HT1080 (cell line): ENCODE data around the gene PPP1R9A. TPM values are rescaled to one million over a fixed set of nuclear protein-coding genes. Genes with fewer than 3 reads are reported as not detected.
A peak's percentile ranks its signal among the peaks of the same experiment; 100 is the strongest.

Experiments used
- DNase-seq: peaks from one replicate; pipeline ENCODE4 v3.0.0-alpha.2; 2015; ENCODE audit warnings: low read depth
- total RNA-seq: library from RNA; depleted of rRNA; stranded (reverse); fragments of >200 nt; shearing (Covaris generic); gene quantifications from 2 replicates; pipeline ENCODE4 v1.2.3, GENCODE V29; 2014

Gene PPP1R9A
- total RNA-seq, 1 experiment from 2014 or later = 4.3 TPM

- no peak for DNase-seq
Measured at GRCh38 chr7:95191795-95192194, 284.4 kb downstream of the PPP1R9A start.

- no peak for DNase-seq
Measured at GRCh38 chr7:95198863-95199262, 291.5 kb downstream of the PPP1R9A start.

- peak; percentile 63 for DNase-seq
Measured at GRCh38 chr7:95199779-95200558, 292.6 kb downstream of the PPP1R9A start.

- DNase-seq = no peak
Measured at GRCh38 chr7:95200741-95201140, 293.3 kb downstream of the PPP1R9A start.

GRCh38 chr7:95201727-95202126, 294.3 kb downstream of the PPP1R9A start:
- DNase-seq = no peak

GRCh38 chr7:95204618-95205017, 297.2 kb downstream of the PPP1R9A start:
- no peak for DNase-seq

- peak; percentile 84 for DNase-seq
Measured at GRCh38 chr7:95205665-95206225, 298.4 kb downstream of the PPP1R9A start.

- DNase-seq = no peak
Measured at GRCh38 chr7:95209276-95209675, 301.9 kb downstream of the PPP1R9A start.

GRCh38 chr7:95209788-95210187, 302.4 kb downstream of the PPP1R9A start:
- no peak for DNase-seq

- no peak for DNase-seq
Measured at GRCh38 chr7:95213148-95213547, 305.8 kb downstream of the PPP1R9A start.

GRCh38 chr7:95213809-95214492, 306.6 kb downstream of the PPP1R9A start:
- DNase-seq = peak; percentile 50

GRCh38 chr7:95219721-95220120, 312.3 kb downstream of the PPP1R9A start:
- DNase-seq = no peak

- DNase-seq = no peak
Measured at GRCh38 chr7:95220328-95220727, 312.9 kb downstream of the PPP1R9A start.

GRCh38 chr7:95225301-95225700, 317.9 kb downstream of the PPP1R9A start:
- no peak for DNase-seq

GRCh38 chr7:95229301-95229700, 321.9 kb downstream of the PPP1R9A start:
- peak; percentile 65 for DNase-seq

- DNase-seq = no peak
Measured at GRCh38 chr7:95238252-95238943, 331.0 kb downstream of the PPP1R9A start.

GRCh38 chr7:95240921-95241320, 333.5 kb downstream of the PPP1R9A start:
- no peak for DNase-seq

- no peak for DNase-seq
Measured at GRCh38 chr7:95242266-95242665, 334.9 kb downstream of the PPP1R9A start.

- no peak for DNase-seq
Measured at GRCh38 chr7:95244616-95245015, 337.2 kb downstream of the PPP1R9A start.

GRCh38 chr7:95245828-95246500, 338.6 kb downstream of the PPP1R9A start:
- DNase-seq = no peak

GRCh38 chr7:95246831-95247370, 339.5 kb downstream of the PPP1R9A start:
- peak; percentile 61 for DNase-seq
